Neural progenitor cell (in vitro differentiated cells): ENCODE results near the gene C16orf87. TPM values are rescaled to one million over a fixed set of nuclear protein-coding genes. Genes with fewer than 3 reads are reported as not detected.

ENCODE experiments used
- DNase-seq: peaks from one replicate; pipeline ENCODE4 v3.0.0-alpha.2; 2016; ENCODE audit warnings: low spot score
- H2AFZ ChIP-seq: fragments of 200-600 bp; sonication (generic); replicated peaks from 2 replicates; pipeline ENCODE4 v1.6.1; 2016; ENCODE audit warnings: antibody characterized with exemption
- H3F3A ChIP-seq: fragments of 200-600 bp; sonication (generic); 2 replicates; pipeline ENCODE4 v1.6.1; 2016; ENCODE audit warnings: antibody characterized with exemption, low read depth
- H3K27ac ChIP-seq: fragments of 200-600 bp; sonication (generic); 2 replicates; pipeline ENCODE4 v1.5.1; 2016; ENCODE audit warnings: mild to moderate bottlenecking
- H3K27me3 ChIP-seq: fragments of 200-600 bp; sonication (generic); 2 replicates; pipeline ENCODE4 v1.6.1; 2016; ENCODE audit warnings: mild to moderate bottlenecking, moderate library complexity
- H3K36me3 ChIP-seq: fragments of 200-600 bp; sonication (generic); 2 replicates; pipeline ENCODE4 v1.5.1; 2016
- H3K4me1 ChIP-seq: fragments of 200-600 bp; sonication (generic); 2 replicates; pipeline ENCODE4 v1.6.1; 2016; ENCODE audit warnings: mixed run types
- H3K4me2 ChIP-seq: fragments of 200-600 bp; sonication (generic); 2 replicates; pipeline ENCODE4 v1.6.1; 2016
- H3K4me3 ChIP-seq: fragments of 200-600 bp; sonication (generic); 2 replicates; pipeline ENCODE4 v1.5.1; 2016
- H3K79me2 ChIP-seq: fragments of 200-600 bp; sonication (generic); 2 replicates; pipeline ENCODE4 v1.6.1; 2016; ENCODE audit warnings: low read depth
- H3K9ac ChIP-seq: fragments of 200-600 bp; sonication (generic); 2 replicates; pipeline ENCODE4 v1.6.1; 2016
- H3K9me3 ChIP-seq: fragments of 200-600 bp; sonication (generic); 2 replicates; pipeline ENCODE4 v1.5.1; 2016; ENCODE audit warnings: low read depth
- H4K20me1 ChIP-seq: fragments of 200-600 bp; sonication (generic); 2 replicates; pipeline ENCODE4 v1.6.1; 2016; ENCODE audit warnings: low read depth
- H3K27ac Mint-ChIP-seq: 3 replicates; pipeline ENCODE4 v1.8.0; 2021; ENCODE audit warnings: mixed read lengths
- H3K27me3 Mint-ChIP-seq: 2 replicates; pipeline ENCODE4 v1.8.0; 2022; ENCODE audit warnings: low read depth, mild to moderate bottlenecking, inconsistent platforms, moderate library complexity, mixed read lengths; ENCODE audit not compliant: insufficient read depth
- H3K36me3 Mint-ChIP-seq: 3 replicates; pipeline ENCODE4 v1.8.0; 2021; ENCODE audit warnings: mixed read lengths
- H3K4me1 Mint-ChIP-seq: 3 replicates; pipeline ENCODE4 v1.8.0; 2021; ENCODE audit warnings: mixed read lengths
- H3K4me3 Mint-ChIP-seq: 3 replicates; pipeline ENCODE4 v1.8.0; 2021; ENCODE audit warnings: mild to moderate bottlenecking, moderate library complexity, mixed read lengths
- H3K9me3 Mint-ChIP-seq: 3 replicates; pipeline ENCODE4 v1.8.0; 2020; ENCODE audit warnings: mixed read lengths
- CTCF ChIP-seq: fragments of 200-600 bp; sonication (generic); IDR thresholded peaks from 2 replicates; pipeline ENCODE4 v1.5.1; 2017; ENCODE audit warnings: antibody characterized with exemption, mild to moderate bottlenecking
- EZH2 ChIP-seq: fragments of 200-600 bp; sonication (generic); IDR thresholded peaks from 2 replicates; pipeline ENCODE4 v1.6.1; 2017; ENCODE audit warnings: antibody characterized with exemption, mild to moderate bottlenecking, moderate library complexity
- EZH2phosphoT487 ChIP-seq: fragments of 200-600 bp; sonication (generic); IDR thresholded peaks from 2 replicates; pipeline ENCODE4 v1.6.1; 2017; ENCODE audit warnings: antibody characterized with exemption
- total RNA-seq: library from RNA; depleted of rRNA; stranded (reverse); fragments of >200 nt; gene quantifications from 2 replicates; pipeline ENCODE4 v1.2.3, GENCODE V29; 2015; ENCODE audit warnings: low replicate concordance

C16orf87 gene
- total RNA-seq, 1 donor from 2014 or later, result 66.7 TPM

DNA sequence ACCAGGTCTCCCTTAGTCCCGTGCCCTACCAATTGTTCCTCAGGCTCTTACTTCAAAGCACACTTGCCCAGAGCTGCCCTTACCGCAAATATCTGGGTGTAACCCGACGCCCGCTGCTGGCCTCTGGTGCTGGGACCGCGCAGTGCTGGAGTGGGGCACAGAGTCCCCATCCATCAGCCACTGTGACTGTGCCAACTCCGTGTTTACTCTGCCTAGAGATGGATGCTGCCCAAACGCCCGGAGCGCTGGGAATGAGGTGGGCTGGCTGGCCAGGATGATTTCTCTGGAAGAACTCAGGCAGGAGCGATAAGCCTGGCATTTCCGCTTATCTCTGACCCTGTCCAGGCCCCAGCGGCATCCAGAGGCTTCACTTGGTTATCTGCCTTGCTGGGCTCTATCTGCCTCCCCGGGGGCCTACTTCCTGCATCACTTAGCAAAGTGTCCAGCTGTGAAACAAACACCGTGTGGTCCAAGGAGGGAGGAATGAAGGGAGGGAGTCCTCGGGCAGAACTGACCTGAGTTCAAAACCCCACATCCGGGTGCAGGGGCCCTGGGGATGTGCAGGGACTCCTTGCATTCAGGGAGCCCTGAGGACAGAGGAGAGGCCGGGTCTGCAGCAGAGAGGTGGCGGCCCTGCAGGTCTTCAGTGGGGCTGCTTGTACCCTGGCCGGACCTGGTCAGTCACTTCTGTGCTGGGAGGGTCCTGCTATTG lies 73.5 kb downstream of the C16orf87 start:
- H3K27ac Mint-ChIP-seq, result no peak overlapping the region
- no peaks in the 10 kb centered on the region for H3K36me3 Mint-ChIP-seq
- TF ChIP-seq CTCF, result no peak
- no peak for TF ChIP-seq EZH2phosphoT487
- no peak for TF ChIP-seq EZH2
- peak; percentile 28 for DNase-seq
- peaks cover 15% of the 10 kb centered on the region for H3K4me1 Mint-ChIP-seq
- no peaks in the 10 kb centered on the region for H4K20me1 ChIP-seq
- no peak overlapping the region for H3K4me2 ChIP-seq
- peaks cover 6% of the 10 kb centered on the region for H3K4me1 ChIP-seq
- H3K4me3 Mint-ChIP-seq, result no peak overlapping the region
- no peak overlapping the region for H3K4me3 ChIP-seq
- H3K9ac ChIP-seq, result no peak overlapping the region
- peaks cover 7% of the 10 kb centered on the region for H3K27me3 Mint-ChIP-seq
- no peak overlapping the region for H3K27ac ChIP-seq
- H3K9me3 Mint-ChIP-seq, result no peaks in the 10 kb centered on the region
- no peaks in the 10 kb centered on the region for H3K27me3 ChIP-seq
- no peaks in the 10 kb centered on the region for H3K79me2 ChIP-seq
- peak overlapping the region; percentile 13 for H2AFZ ChIP-seq
- H3K9me3 ChIP-seq, result no peaks in the 10 kb centered on the region
- no peaks in the 10 kb centered on the region for H3F3A ChIP-seq
- no peaks in the 10 kb centered on the region for H3K36me3 ChIP-seq

GRCh38 chr16:46756772-46757171 lies 74.2 kb downstream of the C16orf87 start:
- TF ChIP-seq EZH2 (no peak), EZH2phosphoT487 (no peak), CTCF (no peak)
- H3K27me3 Mint-ChIP-seq, result peaks cover 7% of the 10 kb centered on the region
- Histone ChIP-seq H3K79me2 (no peaks in the 10 kb centered on the region), H2AFZ (peak overlapping the region; percentile 31), H3K4me1 (peaks cover 6% of the 10 kb centered on the region), H3K27ac (no peak overlapping the region), H3K27me3 (no peaks in the 10 kb centered on the region), H3K4me3 (no peak overlapping the region), H3K4me2 (no peak overlapping the region), H3K9me3 (no peaks in the 10 kb centered on the region), H3F3A (no peaks in the 10 kb centered on the region), H4K20me1 (no peaks in the 10 kb centered on the region), H3K9ac (no peak overlapping the region), H3K36me3 (no peaks in the 10 kb centered on the region)
- peak overlapping the region; percentile 11 for H3K27ac Mint-ChIP-seq
- no peaks in the 10 kb centered on the region for H3K9me3 Mint-ChIP-seq
- peaks cover 14% of the 10 kb centered on the region for H3K4me1 Mint-ChIP-seq
- no peak for DNase-seq
- H3K36me3 Mint-ChIP-seq, result no peaks in the 10 kb centered on the region
- no peak overlapping the region for H3K4me3 Mint-ChIP-seq

GRCh38 chr16:46753015-46753414 lies 78.0 kb downstream of the C16orf87 start:
- H3K4me3 Mint-ChIP-seq, result no peak overlapping the region
- Histone ChIP-seq H3K9me3 (no peaks in the 10 kb centered on the region), H3K4me1 (peaks cover 8% of the 10 kb centered on the region), H3K79me2 (no peaks in the 10 kb centered on the region), H3K27ac (no peak overlapping the region), H3K36me3 (no peaks in the 10 kb centered on the region), H3K4me3 (no peak overlapping the region), H3K9ac (no peak overlapping the region), H2AFZ (no peak overlapping the region), H4K20me1 (no peaks in the 10 kb centered on the region), H3F3A (no peaks in the 10 kb centered on the region), H3K4me2 (no peak overlapping the region), H3K27me3 (no peaks in the 10 kb centered on the region)
- no peaks in the 10 kb centered on the region for H3K9me3 Mint-ChIP-seq
- H3K4me1 Mint-ChIP-seq, result peaks cover 14% of the 10 kb centered on the region
- peak overlapping the region; percentile 5 for H3K27ac Mint-ChIP-seq
- no peak for TF ChIP-seq CTCF
- TF ChIP-seq EZH2, result no peak
- TF ChIP-seq EZH2phosphoT487, result no peak
- peaks cover 5% of the 10 kb centered on the region for H3K27me3 Mint-ChIP-seq
- H3K36me3 Mint-ChIP-seq, result no peaks in the 10 kb centered on the region
- no peak for DNase-seq
